H9 (cell line): ENCODE measurements around the gene TRIM50. TPM values are rescaled to one million over a fixed set of nuclear protein-coding genes. Genes with fewer than 3 reads are reported as not detected.
A peak's percentile ranks its signal among the peaks of the same experiment; 100 is the strongest.
"Not testable (repeated sequence)": the region's sequence is repeated elsewhere in the genome, so short reads cannot be mapped to it uniquely, and the experiment has no call there.

Experiments
- DNase-seq: peaks from one replicate; pipeline ENCODE4 v3.0.0-alpha.2; 2017
- H2AFZ ChIP-seq: one replicate; pipeline ENCODE4 v1.6.1; 2013; ENCODE audit warnings: mild to moderate bottlenecking, low read length, control low read depth, moderate library complexity
- H2AK5ac ChIP-seq: 2 replicates; pipeline ENCODE4 v1.6.1; 2013; ENCODE audit warnings: low read length, control low read depth, mixed read lengths; ENCODE audit not compliant: insufficient read length
- H2BK120ac ChIP-seq: one replicate; pipeline ENCODE4 v1.6.1; 2013; ENCODE audit warnings: low read depth, mild to moderate bottlenecking, low read length, control low read depth, inconsistent platforms; ENCODE audit not compliant: poor library complexity, severe bottlenecking
- H2BK12ac ChIP-seq: 2 replicates; pipeline ENCODE4 v1.6.1; 2013; ENCODE audit warnings: low read length, control low read depth, mixed read lengths, low read depth; ENCODE audit not compliant: insufficient read length
- H2BK15ac ChIP-seq: 2 replicates; pipeline ENCODE4 v1.6.1; 2013; ENCODE audit warnings: low read depth, low read length, control low read depth
- H2BK20ac ChIP-seq: one replicate; pipeline ENCODE4 v1.6.1; 2013; ENCODE audit warnings: low read depth, mild to moderate bottlenecking, low read length, control low read depth, inconsistent platforms; ENCODE audit not compliant: poor library complexity, severe bottlenecking
- H2BK5ac ChIP-seq: 2 replicates; pipeline ENCODE4 v1.6.1; 2013; ENCODE audit warnings: low read length, control low read depth, mixed read lengths; ENCODE audit not compliant: insufficient read length
- H3K14ac ChIP-seq: 2 replicates; pipeline ENCODE4 v1.6.1; 2013; ENCODE audit warnings: low read length, control low read depth; ENCODE audit not compliant: insufficient read depth
- H3K18ac ChIP-seq: 2 replicates; pipeline ENCODE4 v1.6.1; 2013; ENCODE audit warnings: low read depth, mild to moderate bottlenecking, mixed read lengths, low read length, control low read depth; ENCODE audit not compliant: insufficient read length
- H3K23ac ChIP-seq: 2 replicates; pipeline ENCODE4 v1.6.1; 2013; ENCODE audit warnings: low read length, control low read depth, mixed read lengths, low read depth; ENCODE audit not compliant: insufficient read length
- H3K23me2 ChIP-seq: 2 replicates; pipeline ENCODE4 v1.6.1; 2013; ENCODE audit warnings: low read depth, mild to moderate bottlenecking, mixed read lengths, low read length, control low read depth; ENCODE audit not compliant: insufficient read length, poor library complexity, severe bottlenecking
- H3K27ac ChIP-seq: 2 replicates; pipeline ENCODE4 v1.5.1; 2013; ENCODE audit warnings: low read length, control low read depth, mixed read lengths, low read depth; ENCODE audit not compliant: insufficient read length
- H3K27me3 ChIP-seq: 2 replicates; pipeline ENCODE4 v1.6.1; 2013; ENCODE audit warnings: low read length, control low read depth, inconsistent platforms; ENCODE audit not compliant: insufficient read depth
- H3K4ac ChIP-seq: 2 replicates; pipeline ENCODE4 v1.6.1; 2013; ENCODE audit warnings: low read depth, mild to moderate bottlenecking, control low read depth, inconsistent platforms, low read length, moderate library complexity
- H3K4me1 ChIP-seq: 2 replicates; pipeline ENCODE4 v1.6.1; 2013; ENCODE audit warnings: low read length, control low read depth, inconsistent platforms; ENCODE audit not compliant: insufficient read depth
- H3K4me2 ChIP-seq: 2 replicates; pipeline ENCODE4 v1.6.1; 2013; ENCODE audit warnings: low read length, control low read depth, mixed read lengths; ENCODE audit not compliant: insufficient read length, insufficient read depth
- H3K56ac ChIP-seq: 2 replicates; pipeline ENCODE4 v1.6.1; 2013; ENCODE audit warnings: low read depth, mild to moderate bottlenecking, mixed read lengths, low read length, control low read depth; ENCODE audit not compliant: insufficient read length
- H3K79me1 ChIP-seq: 2 replicates; pipeline ENCODE4 v1.6.1; 2013; ENCODE audit warnings: low read depth, mild to moderate bottlenecking, moderate library complexity, low read length, control low read depth, inconsistent platforms; ENCODE audit not compliant: insufficient read depth, poor library complexity, severe bottlenecking
- H3K79me2 ChIP-seq: 2 replicates; pipeline ENCODE4 v1.6.1; 2013; ENCODE audit warnings: low read length, control low read depth, inconsistent platforms; ENCODE audit not compliant: insufficient read depth
- H3K9ac ChIP-seq: 2 replicates; pipeline ENCODE4 v1.6.1; 2013; ENCODE audit warnings: low read length, control low read depth, mixed read lengths; ENCODE audit not compliant: insufficient read length; ENCODE audit errors: extremely low read depth
- H3K9me3 ChIP-seq: one replicate; pipeline ENCODE4 v1.6.1; 2013; ENCODE audit warnings: low read depth, low read length, inconsistent platforms; ENCODE audit not compliant: control insufficient read depth
- H3T11ph ChIP-seq: one replicate; pipeline ENCODE4 v1.6.1; 2013; ENCODE audit warnings: mild to moderate bottlenecking, low read length, control low read depth, inconsistent platforms
- H4K20me1 ChIP-seq: one replicate; pipeline ENCODE4 v1.6.1; 2013; ENCODE audit not compliant: control insufficient read depth, insufficient read length, insufficient read depth
- H4K5ac ChIP-seq: 2 replicates; pipeline ENCODE4 v1.6.1; 2013; ENCODE audit warnings: low read depth, mild to moderate bottlenecking, mixed read lengths, low read length, control low read depth; ENCODE audit not compliant: insufficient read length
- H4K8ac ChIP-seq: replicated peaks from 2 replicates; pipeline ENCODE4 v1.6.1; 2013; ENCODE audit warnings: low read length, control low read depth, mixed read lengths, low read depth; ENCODE audit not compliant: insufficient read length
- H4K91ac ChIP-seq: 2 replicates; pipeline ENCODE4 v1.6.1; 2013; ENCODE audit warnings: low read depth, mild to moderate bottlenecking, moderate library complexity, mixed read lengths, low read length, control low read depth; ENCODE audit not compliant: insufficient read length
- H3K27ac Mint-ChIP-seq, 3 experiments: 2 replicates in 2 of 3; 3 replicates in 1 of 3; pipeline ENCODE4 v1.8.0; 2020 to 2021; ENCODE audit warnings: mixed read lengths in 3 of 3, mild to moderate bottlenecking in 1 of 3, moderate library complexity in 1 of 3
- H3K27me3 Mint-ChIP-seq: 2 replicates; pipeline ENCODE4 v1.8.0; 2021; ENCODE audit warnings: low read depth, mild to moderate bottlenecking, moderate library complexity, mixed read lengths
- H3K36me3 Mint-ChIP-seq, 3 experiments: 2 replicates in 2 of 3; 3 replicates in 1 of 3; pipeline ENCODE4 v1.8.0; 2020 to 2021; ENCODE audit warnings: low read depth in 3 of 3, mixed read lengths in 3 of 3; ENCODE audit not compliant: insufficient read depth in 1 of 3
- H3K4me1 Mint-ChIP-seq, 2 experiments: 2 replicates each; pipeline ENCODE4 v1.8.0; 2020; ENCODE audit warnings: mixed read lengths in 2 of 2
- H3K4me3 Mint-ChIP-seq, 2 experiments: 2 replicates in 1 of 2; 3 replicates in 1 of 2; pipeline ENCODE4 v1.8.0; 2020 to 2021; ENCODE audit warnings: mild to moderate bottlenecking in 2 of 2, mixed read lengths in 2 of 2, moderate library complexity in 1 of 2
- H3K9me3 Mint-ChIP-seq, 2 experiments: 2 replicates in 1 of 2; 3 replicates in 1 of 2; pipeline ENCODE4 v1.8.0; 2020; ENCODE audit warnings: mild to moderate bottlenecking in 2 of 2, mixed read lengths in 2 of 2, moderate library complexity in 1 of 2
- CTCF ChIP-seq: fragments of 200-600 bp; sonication (generic); conservative IDR thresholded peaks from 3 replicates; pipeline ENCODE4 v1.8.0; 2021; ENCODE audit warnings: antibody characterized with exemption, mild to moderate bottlenecking
- WGBS: extraction: QIAGEN DNeasy Blood & Tissue Kit; methylation state at CpG from one replicate; pipeline ENCODE4 v1.1.7; 2013; ENCODE audit warnings: missing lambda C conversion rate, low lambda C conversion rate, mixed read lengths; ENCODE audit not compliant: insufficient read length; ENCODE audit errors: extremely low coverage; 5-methylcytosine and 5-hydroxymethylcytosine counted together
- total RNA-seq: library from RNA; stranded (reverse); gene quantifications from 2 replicates; pipeline ENCODE4 v1.2.1, GENCODE V29; 2021

Gene TRIM50
- total RNA-seq, 1 experiment from 2014 or later: not detected

GRCh38 chr7:73324081-73324845 lies 3.6 kb downstream of the TRIM50 start:
- peak overlapping the region; percentile 15 for H3K18ac ChIP-seq
- not testable (repeated sequence) for H4K91ac ChIP-seq, H3K27me3 ChIP-seq, H3K4me1 ChIP-seq, H3K4me2 ChIP-seq, H3K79me2 ChIP-seq, H4K20me1 ChIP-seq, H3K23ac ChIP-seq, H4K8ac ChIP-seq, H4K5ac ChIP-seq, H3K9me3 ChIP-seq, H3K56ac ChIP-seq, H2BK15ac ChIP-seq, H2BK20ac ChIP-seq, H3K36me3 Mint-ChIP-seq, H3T11ph ChIP-seq, H3K9ac ChIP-seq, H2AK5ac ChIP-seq, H3K9me3 Mint-ChIP-seq, H3K4ac ChIP-seq, H3K79me1 ChIP-seq, H3K23me2 ChIP-seq, H3K14ac ChIP-seq, H3K27ac Mint-ChIP-seq, H3K27me3 Mint-ChIP-seq, H2AFZ ChIP-seq, H2BK5ac ChIP-seq, H3K27ac ChIP-seq, H2BK12ac ChIP-seq, H2BK120ac ChIP-seq, H3K4me1 Mint-ChIP-seq
- peak; percentile 74 for TF ChIP-seq CTCF
- DNase-seq: peak; percentile 89
- H3K4me3 Mint-ChIP-seq: peak overlapping the region in 1 of 2 experiments; percentile 34; a peak in 2 of 5 replicates
- WGBS: no CpG with 5 or more reads among the region's 31 CpGs

- H3K14ac ChIP-seq, H4K20me1 ChIP-seq, H2BK5ac ChIP-seq, H2AK5ac ChIP-seq, H3K23me2 ChIP-seq, DNase-seq, H3T11ph ChIP-seq, H3K23ac ChIP-seq, H3K27me3 ChIP-seq, H4K5ac ChIP-seq, H3K4ac ChIP-seq, H3K4me1 ChIP-seq, H3K27ac ChIP-seq, H3K36me3 Mint-ChIP-seq, H3K4me1 Mint-ChIP-seq, H3K9ac ChIP-seq, H3K56ac ChIP-seq, H3K4me2 ChIP-seq, H3K9me3 ChIP-seq, H3K27ac Mint-ChIP-seq, H2AFZ ChIP-seq, H3K4me3 Mint-ChIP-seq, H3K79me1 ChIP-seq, H4K91ac ChIP-seq, H2BK12ac ChIP-seq, H3K18ac ChIP-seq, H3K79me2 ChIP-seq, H3K9me3 Mint-ChIP-seq, H2BK120ac ChIP-seq, H2BK20ac ChIP-seq, H2BK15ac ChIP-seq, H4K8ac ChIP-seq, H3K27me3 Mint-ChIP-seq: not testable (repeated sequence)
- WGBS: no CpG with 5 or more reads among the region's 5 CpGs
These were observed 4.3 kb downstream of the TRIM50 start for GRCh38 chr7:73323434-73324080.
